ENCODE data around the gene KIF20A. TPM values are rescaled to one million over a fixed set of nuclear protein-coding genes. Genes with fewer than 3 reads are reported as not detected.

Gene KIF20A
- polyA plus RNA-seq, 2 of the 4 experiments (the other 2 are of a cell fraction): 37.4 to 45.0 TPM

GRCh38 chr5:138140268-138140667 is 38.6 kb upstream of the KIF20A start:
- Histone ChIP-seq H3K9me3 (no peaks in the 10 kb centered on the region), H3K4me2 (no peak overlapping the region), H3K27ac (no peak overlapping the region), H3K4me1 (no peaks in the 10 kb centered on the region), H3K4me3 (no peak overlapping the region)
- POLR2A ChIA-PET: no interaction called here
- TF ChIP-seq, protein P1, sequence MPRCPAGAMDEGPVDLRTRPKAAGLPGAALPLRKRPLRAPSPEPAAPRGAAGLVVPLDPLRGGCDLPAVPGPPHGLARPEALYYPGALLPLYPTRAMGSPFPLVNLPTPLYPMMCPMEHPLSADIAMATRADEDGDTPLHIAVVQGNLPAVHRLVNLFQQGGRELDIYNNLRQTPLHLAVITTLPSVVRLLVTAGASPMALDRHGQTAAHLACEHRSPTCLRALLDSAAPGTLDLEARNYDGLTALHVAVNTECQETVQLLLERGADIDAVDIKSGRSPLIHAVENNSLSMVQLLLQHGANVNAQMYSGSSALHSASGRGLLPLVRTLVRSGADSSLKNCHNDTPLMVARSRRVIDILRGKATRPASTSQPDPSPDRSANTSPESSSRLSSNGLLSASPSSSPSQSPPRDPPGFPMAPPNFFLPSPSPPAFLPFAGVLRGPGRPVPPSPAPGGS (IDR thresholded peaks at IDR 0.05): no peak
- TF ChIP-seq ZNF302 (CRISPR knock-in tag; IDR thresholded peaks at IDR 0.05): no peak
- no peak for TF ChIP-seq EHF (CRISPR knock-in tag; IDR thresholded peaks at IDR 0.05)
- TF ChIP-seq KDM5A (IDR thresholded peaks at IDR 0.05): no peak
- TF ChIP-seq, protein P2, sequence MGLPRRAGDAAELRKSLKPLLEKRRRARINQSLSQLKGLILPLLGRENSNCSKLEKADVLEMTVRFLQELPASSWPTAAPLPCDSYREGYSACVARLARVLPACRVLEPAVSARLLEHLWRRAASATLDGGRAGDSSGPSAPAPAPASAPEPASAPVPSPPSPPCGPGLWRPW (IDR thresholded peaks at IDR 0.05): no peak
- no peak for TF ChIP-seq SMC3 (IDR thresholded peaks at IDR 0.05)
- no peak for TF ChIP-seq MYC (IDR thresholded peaks at IDR 0.05; ENCODE audit: borderline replicate concordance, low read length)
- no peak for TF ChIP-seq RNF2 (IDR thresholded peaks at IDR 0.05; ENCODE audit: borderline replicate concordance, low read depth)
- TF ChIP-seq SREBF2 (IDR thresholded peaks at IDR 0.05): no peak
- no peak for TF ChIP-seq RARB (CRISPR knock-in tag; IDR thresholded peaks at IDR 0.05)
- TF ChIP-seq MAZ (IDR thresholded peaks at IDR 0.05; ENCODE audit: borderline replicate concordance, low read depth, low read length): no peak
- TF ChIP-seq, protein P3, sequence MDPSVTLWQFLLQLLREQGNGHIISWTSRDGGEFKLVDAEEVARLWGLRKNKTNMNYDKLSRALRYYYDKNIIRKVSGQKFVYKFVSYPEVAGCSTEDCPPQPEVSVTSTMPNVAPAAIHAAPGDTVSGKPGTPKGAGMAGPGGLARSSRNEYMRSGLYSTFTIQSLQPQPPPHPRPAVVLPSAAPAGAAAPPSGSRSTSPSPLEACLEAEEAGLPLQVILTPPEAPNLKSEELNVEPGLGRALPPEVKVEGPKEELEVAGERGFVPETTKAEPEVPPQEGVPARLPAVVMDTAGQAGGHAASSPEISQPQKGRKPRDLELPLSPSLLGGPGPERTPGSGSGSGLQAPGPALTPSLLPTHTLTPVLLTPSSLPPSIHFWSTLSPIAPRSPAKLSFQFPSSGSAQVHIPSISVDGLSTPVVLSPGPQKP (IDR thresholded peaks at IDR 0.05; ENCODE audit: low read depth, low read length): no peak
- TF ChIP-seq CTCF (IDR thresholded peaks at IDR 0.05): no peak
- TF ChIP-seq, protein P4, sequence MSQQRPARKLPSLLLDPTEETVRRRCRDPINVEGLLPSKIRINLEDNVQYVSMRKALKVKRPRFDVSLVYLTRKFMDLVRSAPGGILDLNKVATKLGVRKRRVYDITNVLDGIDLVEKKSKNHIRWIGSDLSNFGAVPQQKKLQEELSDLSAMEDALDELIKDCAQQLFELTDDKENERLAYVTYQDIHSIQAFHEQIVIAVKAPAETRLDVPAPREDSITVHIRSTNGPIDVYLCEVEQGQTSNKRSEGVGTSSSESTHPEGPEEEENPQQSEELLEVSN (IDR thresholded peaks at IDR 0.05; ENCODE audit: borderline replicate concordance, low read depth): no peak
- TF ChIP-seq, protein P5, sequence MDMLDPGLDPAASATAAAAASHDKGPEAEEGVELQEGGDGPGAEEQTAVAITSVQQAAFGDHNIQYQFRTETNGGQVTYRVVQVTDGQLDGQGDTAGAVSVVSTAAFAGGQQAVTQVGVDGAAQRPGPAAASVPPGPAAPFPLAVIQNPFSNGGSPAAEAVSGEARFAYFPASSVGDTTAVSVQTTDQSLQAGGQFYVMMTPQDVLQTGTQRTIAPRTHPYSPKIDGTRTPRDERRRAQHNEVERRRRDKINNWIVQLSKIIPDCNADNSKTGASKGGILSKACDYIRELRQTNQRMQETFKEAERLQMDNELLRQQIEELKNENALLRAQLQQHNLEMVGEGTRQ (IDR thresholded peaks at IDR 0.05): no peak
- no peak for TF ChIP-seq HDAC2 (IDR thresholded peaks at IDR 0.05)
- no peak for TF ChIP-seq ZFP36 (IDR thresholded peaks at IDR 0.05; ENCODE audit: borderline replicate concordance, partially characterized antibody)
- TF ChIP-seq NR3C1 (IDR thresholded peaks at IDR 0.05): no peak
- WGBS (ENCODE audit: missing lambda C conversion rate): 69% methylated on average over 4 of the region's 4 CpGs
- DNase-seq (ENCODE audit: low read depth in 1 of 2, low spot score in 1 of 2): no peak
- CTCF ChIA-PET: interaction anchor here (0.6 to 3.2 kb wide), 6 partner anchors 40 to 642 kb away, joined by 3 to 14 read pairs (median 4); partner anchors contain the start of gene SPOCK1
- FAIRE-seq: no peak
- ATAC-seq: no peak

DNA sequence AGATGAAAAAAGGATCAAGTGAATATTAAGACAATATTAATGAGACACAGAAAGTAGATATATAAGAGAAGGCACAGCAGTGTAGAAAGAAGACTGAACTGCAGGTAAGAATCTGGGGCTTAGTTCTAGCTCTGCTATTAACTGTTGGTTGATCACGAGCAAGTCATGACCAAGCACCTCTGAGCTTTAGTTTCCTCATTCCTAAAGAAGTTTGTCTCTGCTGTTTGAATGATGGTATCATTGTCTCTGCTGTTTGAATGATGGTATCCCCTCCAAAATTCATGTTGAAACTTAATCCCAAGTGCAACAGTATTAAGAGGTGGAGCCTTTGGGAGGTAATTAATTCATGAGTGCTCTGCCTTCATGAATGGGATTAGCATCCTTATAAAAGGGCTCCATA is 37.2 kb upstream of the KIF20A start:
- no peak overlapping the region for H3K4me3 ChIP-seq
- ATAC-seq: no peak
- no peak for FAIRE-seq
- no peaks in the 10 kb centered on the region for H3K9me3 ChIP-seq
- no peak overlapping the region for H3K27ac ChIP-seq
- no peak for DNase-seq (ENCODE audit: low read depth in 1 of 2, low spot score in 1 of 2)
- no peak overlapping the region for H3K4me2 ChIP-seq
- CTCF ChIA-PET: interaction anchor here (0.6 to 10.7 kb wide), 7 partner anchors 9 to 615 kb away, joined by 3 to 85 read pairs (median 6); no protein-coding TSS in a partner anchor
- TF ChIP-seq, protein P3 (IDR thresholded peaks at IDR 0.05; ENCODE audit: low read depth, low read length): no peak
- TF ChIP-seq HEYL (CRISPR knock-in tag; IDR thresholded peaks at IDR 0.05) (no peak), FOSL2 (IDR thresholded peaks at IDR 0.05) (no peak), FOSL2 (CRISPR knock-in tag; IDR thresholded peaks at IDR 0.05) (no peak), CBX8 (IDR thresholded peaks at IDR 0.05) (no peak), ATOH8 (CRISPR knock-in tag; IDR thresholded peaks at IDR 0.05; ENCODE audit: low read depth) (no peak), RARB (CRISPR knock-in tag; IDR thresholded peaks at IDR 0.05) (no peak), MAFK (IDR thresholded peaks at IDR 0.05; ENCODE audit: partially characterized antibody) (no peak), POLR2AphosphoS2 (conservative IDR thresholded peaks at IDR 0.05; ENCODE audit: low read length) (no peak), GATA3 (IDR thresholded peaks at IDR 0.05; ENCODE audit: borderline replicate concordance) (no peak), POLR2A (IDR thresholded peaks at IDR 0.05; ENCODE audit: low read length) (no peak), ZSCAN20 (CRISPR knock-in tag; IDR thresholded peaks at IDR 0.05) (no peak), ESRRA (IDR thresholded peaks at IDR 0.05; ENCODE audit: borderline replicate concordance, low read length) (no peak), RFX5 (IDR thresholded peaks at IDR 0.05) (no peak), CEBPB (IDR thresholded peaks at IDR 0.05) (no peak), FOSB (CRISPR knock-in tag; IDR thresholded peaks at IDR 0.05) (no peak)
- H3K4me1 ChIP-seq: no peaks in the 10 kb centered on the region
- POLR2A ChIA-PET: no interaction called here
- 37% methylated on average over 1 of the region's 1 CpG for WGBS (ENCODE audit: missing lambda C conversion rate)
